HEK293 (cell line): ENCODE results near the gene CFAP20.

Experiments
- EGR2 ChIP-seq: fragments of 450-650 bp; formaldehyde crosslinking; IDR thresholded peaks from 2 replicates; pipeline ENCODE4 v1.5.1; 2016; ENCODE audit warnings: low read depth, missing biosample characterization, missing genetic modification characterization
- TCF7L2 ChIP-seq: IDR thresholded peaks from 2 replicates; pipeline ENCODE4 v1.6.1; 2011; ENCODE audit warnings: low read depth, mild to moderate bottlenecking, inconsistent platforms, low read length, moderate library complexity, borderline replicate concordance
- ZNF274 ChIP-seq, 2 experiments: fragments of 200-500 bp in 1 of 2; fragments of 450-650 bp in 1 of 2; sonication (Bioruptor generic) in 1 of 2; formaldehyde crosslinking in 1 of 2; IDR thresholded peaks; 2 replicates each; pipeline versions ENCODE4 v1.5.1 to v1.6.1; 2014 to 2016; ENCODE audit warnings: borderline replicate concordance in 1 of 2, inconsistent platforms in 1 of 2, low read length in 1 of 2, missing biosample characterization in 1 of 2, missing genetic modification characterization in 1 of 2
- ZNF335 ChIP-seq: fragments of 450-650 bp; formaldehyde crosslinking; conservative IDR thresholded peaks from 2 replicates; pipeline ENCODE4 v1.5.1; 2016; ENCODE audit warnings: missing biosample characterization, missing genetic modification characterization
- ZNF785 ChIP-seq: fragments of 450-650 bp; formaldehyde crosslinking; IDR thresholded peaks from 2 replicates; pipeline ENCODE4 v1.5.1; 2016; ENCODE audit warnings: missing biosample characterization, missing genetic modification characterization
- ZNF792 ChIP-seq: fragments of 450-650 bp; formaldehyde crosslinking; IDR thresholded peaks from 2 replicates; pipeline ENCODE4 v1.5.1; 2016; ENCODE audit warnings: missing biosample characterization, missing genetic modification characterization
- TF ChIP-seq, protein P1 (sequence below): fragments of 450-650 bp; formaldehyde crosslinking; IDR thresholded peaks from 2 replicates; pipeline ENCODE4 v1.5.1; 2016; ENCODE audit warnings: missing biosample characterization, missing genetic modification characterization
- TF ChIP-seq, protein P2 (sequence below): fragments of 450-650 bp; formaldehyde crosslinking; IDR thresholded peaks from 2 replicates; pipeline ENCODE4 v1.5.1; 2016; ENCODE audit warnings: missing biosample characterization, missing genetic modification characterization

DNA sequence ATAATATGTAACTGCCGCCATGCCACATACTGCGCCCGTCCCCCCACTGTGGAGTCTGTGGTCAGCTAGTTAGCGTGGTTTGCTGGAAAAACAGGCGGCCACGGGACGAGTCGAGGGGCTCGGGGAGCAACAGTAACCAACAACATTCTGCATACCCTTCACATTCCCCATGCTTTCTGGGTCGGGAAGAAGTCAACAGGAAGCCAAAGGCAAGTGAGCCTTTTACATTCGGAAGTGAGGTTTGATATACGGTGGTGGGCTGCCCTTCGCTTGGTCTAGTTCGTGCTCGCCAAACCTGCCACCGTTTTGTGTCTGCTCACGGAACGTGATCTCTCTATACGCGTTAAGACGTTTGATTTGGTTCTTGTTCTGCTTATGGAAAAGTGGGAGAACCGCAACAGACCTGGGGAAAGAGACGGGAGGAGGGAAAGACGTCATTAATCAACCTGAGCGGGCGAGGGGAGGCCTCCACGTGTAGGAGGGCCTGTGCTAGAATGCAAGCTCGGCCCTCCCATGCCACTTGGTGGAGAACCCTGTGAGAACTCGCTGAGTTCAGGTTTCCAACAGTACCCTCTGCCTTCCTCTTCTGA is 28.9 kb upstream of the CFAP20 start:
- TF ChIP-seq ZNF274 (IDR thresholded peaks at IDR 0.05; ENCODE audit: low read length) (no peak), ZNF274 (tag by site-specific recombination; IDR thresholded peaks at IDR 0.05; ENCODE audit: borderline replicate concordance) (no peak), ZNF792 (tag by site-specific recombination) (no peak), TCF7L2 (no peak), EGR2 (no peak), ZNF785 (tag by site-specific recombination) (no peak), ZNF335 (no peak)
- TF ChIP-seq, protein P1, sequence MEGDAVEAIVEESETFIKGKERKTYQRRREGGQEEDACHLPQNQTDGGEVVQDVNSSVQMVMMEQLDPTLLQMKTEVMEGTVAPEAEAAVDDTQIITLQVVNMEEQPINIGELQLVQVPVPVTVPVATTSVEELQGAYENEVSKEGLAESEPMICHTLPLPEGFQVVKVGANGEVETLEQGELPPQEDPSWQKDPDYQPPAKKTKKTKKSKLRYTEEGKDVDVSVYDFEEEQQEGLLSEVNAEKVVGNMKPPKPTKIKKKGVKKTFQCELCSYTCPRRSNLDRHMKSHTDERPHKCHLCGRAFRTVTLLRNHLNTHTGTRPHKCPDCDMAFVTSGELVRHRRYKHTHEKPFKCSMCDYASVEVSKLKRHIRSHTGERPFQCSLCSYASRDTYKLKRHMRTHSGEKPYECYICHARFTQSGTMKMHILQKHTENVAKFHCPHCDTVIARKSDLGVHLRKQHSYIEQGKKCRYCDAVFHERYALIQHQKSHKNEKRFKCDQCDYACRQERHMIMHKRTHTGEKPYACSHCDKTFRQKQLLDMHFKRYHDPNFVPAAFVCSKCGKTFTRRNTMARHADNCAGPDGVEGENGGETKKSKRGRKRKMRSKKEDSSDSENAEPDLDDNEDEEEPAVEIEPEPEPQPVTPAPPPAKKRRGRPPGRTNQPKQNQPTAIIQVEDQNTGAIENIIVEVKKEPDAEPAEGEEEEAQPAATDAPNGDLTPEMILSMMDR (tag by site-specific recombination) = no peak
- TF ChIP-seq, protein P2, sequence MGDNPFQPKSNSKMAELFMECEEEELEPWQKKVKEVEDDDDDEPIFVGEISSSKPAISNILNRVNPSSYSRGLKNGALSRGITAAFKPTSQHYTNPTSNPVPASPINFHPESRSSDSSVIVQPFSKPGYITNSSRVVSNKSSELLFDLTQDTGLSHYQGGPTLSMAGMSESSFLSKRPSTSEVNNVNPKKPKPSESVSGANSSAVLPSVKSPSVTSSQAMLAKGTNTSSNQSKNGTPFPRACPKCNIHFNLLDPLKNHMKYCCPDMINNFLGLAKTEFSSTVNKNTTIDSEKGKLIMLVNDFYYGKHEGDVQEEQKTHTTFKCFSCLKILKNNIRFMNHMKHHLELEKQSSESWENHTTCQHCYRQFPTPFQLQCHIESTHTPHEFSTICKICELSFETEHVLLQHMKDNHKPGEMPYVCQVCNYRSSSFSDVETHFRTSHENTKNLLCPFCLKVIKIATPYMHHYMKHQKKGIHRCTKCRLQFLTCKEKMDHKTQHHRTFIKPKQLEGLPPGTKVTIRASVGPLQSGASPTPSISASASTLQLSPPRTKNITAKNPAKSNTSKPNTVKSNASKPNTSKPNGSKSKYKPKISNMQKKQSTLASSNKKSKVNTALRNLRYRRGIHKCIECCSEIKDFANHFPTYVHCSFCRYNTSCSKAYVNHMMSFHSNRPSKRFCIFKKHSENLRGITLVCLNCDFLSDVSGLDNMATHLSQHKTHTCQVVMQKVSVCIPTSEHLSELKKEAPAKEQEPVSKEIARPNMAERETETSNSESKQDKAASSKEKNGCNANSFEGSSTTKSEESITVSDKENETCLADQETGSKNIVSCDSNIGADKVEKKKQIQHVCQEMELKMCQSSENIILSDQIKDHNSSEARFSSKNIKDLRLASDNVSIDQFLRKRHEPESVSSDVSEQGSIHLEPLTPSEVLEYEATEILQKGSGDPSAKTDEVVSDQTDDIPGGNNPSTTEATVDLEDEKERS (tag by site-specific recombination) = no peak
